ENCODE measurements around the gene ELAPOR1. TPM values are rescaled to one million over a fixed set of nuclear protein-coding genes. Genes with fewer than 3 reads are reported as not detected.

The ELAPOR1 gene
- total RNA-seq, 3 donors from 2014 or later (not counting 1 experiment from before 2014, with no cell fraction given) = 6.2 to 8.3 (median 6.3) TPM

DNA sequence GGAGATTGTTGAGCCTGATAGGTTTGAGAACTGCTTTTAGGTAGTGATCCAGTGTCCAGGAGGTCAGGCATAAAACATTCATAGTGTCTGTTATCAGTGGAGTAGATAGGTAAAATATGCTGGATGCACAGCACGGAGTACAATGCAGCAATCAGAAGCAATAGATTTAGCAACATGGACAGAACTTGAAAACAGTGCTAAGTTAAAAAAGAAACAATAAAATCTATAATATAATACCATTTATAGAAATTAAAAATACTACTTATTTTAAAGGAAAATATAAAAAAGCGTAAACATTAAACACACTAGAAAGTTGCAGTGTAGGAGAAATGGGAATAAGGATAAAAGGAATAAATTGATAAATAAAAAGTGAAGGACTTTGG lies 34.7 kb upstream of the ELAPOR1 start:
- peaks cover 5 to 6% of the 10 kb centered on the region in 2 donors for H3K27me3 Mint-ChIP-seq (ENCODE audit: low read depth in 2 of 2)
- DNase-seq = no peak
- peaks cover 19% of the 10 kb centered on the region in 2 donors for H3K4me1 Mint-ChIP-seq
- no peak for ATAC-seq
- Histone ChIP-seq H3K9me3 (ENCODE audit: control insufficient read depth, insufficient read depth, low read length) (no peaks in the 10 kb centered on the region), H3K36me3 (ENCODE audit: control insufficient read depth, insufficient read depth, low read length) (no peaks in the 10 kb centered on the region), H3K27me3 (ENCODE audit: control insufficient read depth, insufficient read depth, low read length) (no peaks in the 10 kb centered on the region), H3K27ac (ENCODE audit: low read length) (no peak overlapping the region), H3K4me1 (ENCODE audit: control insufficient read depth, insufficient read depth, low read length) (peaks cover 8% of the 10 kb centered on the region), H3K4me3 (ENCODE audit: low read length) (no peak overlapping the region)
- H3K27ac Mint-ChIP-seq = no peak overlapping the region
- no peak overlapping the region for H3K4me3 Mint-ChIP-seq
- WGBS (ENCODE audit: insufficient coverage) = 100% methylated on average over 1 of the region's 2 CpGs
- intact Hi-C loops (cut with micrococcal nuclease) = no loop called here
- no peaks in the 10 kb centered on the region for H3K36me3 Mint-ChIP-seq
- no peaks in the 10 kb centered on the region for H3K9me3 Mint-ChIP-seq
- TF ChIP-seq, protein P1, sequence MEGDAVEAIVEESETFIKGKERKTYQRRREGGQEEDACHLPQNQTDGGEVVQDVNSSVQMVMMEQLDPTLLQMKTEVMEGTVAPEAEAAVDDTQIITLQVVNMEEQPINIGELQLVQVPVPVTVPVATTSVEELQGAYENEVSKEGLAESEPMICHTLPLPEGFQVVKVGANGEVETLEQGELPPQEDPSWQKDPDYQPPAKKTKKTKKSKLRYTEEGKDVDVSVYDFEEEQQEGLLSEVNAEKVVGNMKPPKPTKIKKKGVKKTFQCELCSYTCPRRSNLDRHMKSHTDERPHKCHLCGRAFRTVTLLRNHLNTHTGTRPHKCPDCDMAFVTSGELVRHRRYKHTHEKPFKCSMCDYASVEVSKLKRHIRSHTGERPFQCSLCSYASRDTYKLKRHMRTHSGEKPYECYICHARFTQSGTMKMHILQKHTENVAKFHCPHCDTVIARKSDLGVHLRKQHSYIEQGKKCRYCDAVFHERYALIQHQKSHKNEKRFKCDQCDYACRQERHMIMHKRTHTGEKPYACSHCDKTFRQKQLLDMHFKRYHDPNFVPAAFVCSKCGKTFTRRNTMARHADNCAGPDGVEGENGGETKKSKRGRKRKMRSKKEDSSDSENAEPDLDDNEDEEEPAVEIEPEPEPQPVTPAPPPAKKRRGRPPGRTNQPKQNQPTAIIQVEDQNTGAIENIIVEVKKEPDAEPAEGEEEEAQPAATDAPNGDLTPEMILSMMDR (IDR thresholded peaks at IDR 0.05) = no peak

DNA sequence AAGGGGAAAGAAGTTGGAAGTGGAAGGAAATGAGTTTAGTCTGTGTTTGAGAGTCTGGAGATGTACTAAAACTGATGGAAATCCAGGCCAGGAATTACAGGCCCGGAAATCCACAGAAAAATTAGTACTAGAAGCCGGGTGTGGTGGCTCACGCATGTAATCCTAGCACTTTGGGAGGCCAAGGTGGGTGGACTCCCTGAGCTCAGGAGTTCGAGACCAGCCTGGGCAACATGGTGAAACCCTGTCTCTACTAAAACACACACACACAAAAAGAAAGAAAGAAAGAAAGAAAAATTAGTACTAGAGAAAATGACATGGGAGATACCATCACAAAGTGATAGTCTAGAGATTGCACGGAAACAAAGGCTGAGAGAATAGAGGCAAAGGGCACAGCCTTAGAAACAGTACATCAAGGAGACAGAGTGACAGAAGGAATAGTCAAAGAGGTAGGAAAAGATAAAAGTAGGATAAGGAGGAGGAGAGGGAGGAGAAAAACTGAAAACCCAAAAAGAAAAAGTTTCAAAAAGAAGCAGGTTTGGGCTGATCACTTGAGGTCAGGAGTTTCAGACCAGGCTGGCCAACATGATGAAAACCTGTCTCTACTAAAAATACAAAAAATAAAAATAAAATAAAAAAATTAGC lies 33.4 kb upstream of the ELAPOR1 start:
- no peaks in the 10 kb centered on the region for H3K9me3 Mint-ChIP-seq
- no peak overlapping the region for H3K27ac ChIP-seq (ENCODE audit: low read length)

DNA sequence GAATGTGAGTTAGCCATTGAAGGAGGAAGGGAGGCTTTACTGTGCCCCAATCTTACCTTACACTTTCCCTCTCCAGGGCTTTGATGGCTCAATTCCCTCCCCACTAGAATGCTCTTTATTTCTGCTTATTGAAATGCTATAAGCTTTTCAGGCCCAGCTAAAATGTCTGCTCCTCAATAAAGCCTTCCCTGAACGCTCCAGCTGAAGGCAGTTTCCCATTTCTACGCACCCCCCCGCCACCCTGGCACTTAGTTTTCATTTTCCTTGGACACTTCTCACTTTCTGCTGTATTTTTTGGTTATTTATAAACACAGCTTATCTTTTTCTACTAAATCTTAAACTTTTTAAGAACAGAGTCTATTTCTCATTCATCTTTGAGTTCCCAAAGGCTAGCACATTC lies 30.4 kb upstream of the ELAPOR1 start:
- no peaks in the 10 kb centered on the region for H3K9me3 Mint-ChIP-seq
- H3K4me3 Mint-ChIP-seq = no peak overlapping the region
- H3K4me3 ChIP-seq (ENCODE audit: low read length) = no peak overlapping the region
- intact Hi-C loops (cut with micrococcal nuclease) = no loop called here
- 95% methylated on average over 3 of the region's 3 CpGs for WGBS (ENCODE audit: insufficient coverage)
- H3K27ac Mint-ChIP-seq = no peak overlapping the region
- DNase-seq (no peak), ATAC-seq (no peak)
- no peak overlapping the region for H3K27ac ChIP-seq (ENCODE audit: low read length)
- H3K9me3 ChIP-seq (ENCODE audit: control insufficient read depth, insufficient read depth, low read length) = no peaks in the 10 kb centered on the region
- H3K36me3 Mint-ChIP-seq = no peaks in the 10 kb centered on the region
- TF ChIP-seq, protein P1 (IDR thresholded peaks at IDR 0.05) = no peak
- no peaks in the 10 kb centered on the region for H3K27me3 ChIP-seq (ENCODE audit: control insufficient read depth, insufficient read depth, low read length)
- no peaks in the 10 kb centered on the region for H3K36me3 ChIP-seq (ENCODE audit: control insufficient read depth, insufficient read depth, low read length)
- H3K4me1 Mint-ChIP-seq = no peaks in the 10 kb centered on the region
- peaks cover 5 to 6% of the 10 kb centered on the region in 2 donors for H3K27me3 Mint-ChIP-seq (ENCODE audit: low read depth in 2 of 2)
- H3K4me1 ChIP-seq (ENCODE audit: control insufficient read depth, insufficient read depth, low read length) = no peaks in the 10 kb centered on the region

More for the DNA sequence above, 33.4 kb upstream of the ELAPOR1 start:
- Histone ChIP-seq H3K36me3 (ENCODE audit: control insufficient read depth, insufficient read depth, low read length) (no peaks in the 10 kb centered on the region), H3K4me3 (ENCODE audit: low read length) (no peak overlapping the region), H3K4me1 (ENCODE audit: control insufficient read depth, insufficient read depth, low read length) (peaks cover 8% of the 10 kb centered on the region), H3K9me3 (ENCODE audit: control insufficient read depth, insufficient read depth, low read length) (no peaks in the 10 kb centered on the region), H3K27me3 (ENCODE audit: control insufficient read depth, insufficient read depth, low read length) (no peaks in the 10 kb centered on the region)
- Mint-ChIP-seq H3K27ac (no peak overlapping the region), H3K4me3 (no peak overlapping the region), H3K36me3 (no peaks in the 10 kb centered on the region), H3K4me1 (peaks cover 6 to 7% of the 10 kb centered on the region in 2 donors), H3K27me3 (ENCODE audit: low read depth in 2 of 2) (peaks cover 5 to 6% of the 10 kb centered on the region in 2 donors)
- 100% methylated on average over 4 of the region's 5 CpGs for WGBS (ENCODE audit: insufficient coverage)
- TF ChIP-seq, protein P1 (IDR thresholded peaks at IDR 0.05) = no peak
- ATAC-seq (no peak), DNase-seq (no peak)
- intact Hi-C loops (cut with micrococcal nuclease) = no loop called here

DNA sequence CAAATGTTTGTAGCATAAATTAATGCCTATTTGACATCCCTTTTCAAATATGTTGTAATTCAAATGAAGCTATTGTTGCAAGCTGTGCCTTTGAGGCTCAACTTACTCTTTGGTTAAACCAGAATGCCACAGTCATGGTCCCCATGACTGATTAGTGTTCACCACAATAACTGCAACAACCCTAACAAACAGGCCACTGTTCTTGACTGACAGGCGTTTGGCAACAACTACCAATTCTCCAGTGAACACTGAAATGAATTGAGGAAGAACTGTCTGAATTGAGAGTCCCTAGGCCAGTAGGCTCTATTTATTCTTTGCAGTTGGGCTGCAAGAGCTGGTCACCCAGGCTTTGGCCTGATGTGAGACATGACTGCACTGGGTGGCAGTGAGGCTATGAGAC lies 30.0 kb upstream of the ELAPOR1 start:
- WGBS (ENCODE audit: insufficient coverage) = 33% methylated on average over 1 of the region's 1 CpG
- Histone ChIP-seq H3K27me3 (ENCODE audit: control insufficient read depth, insufficient read depth, low read length) (no peaks in the 10 kb centered on the region), H3K4me3 (ENCODE audit: low read length) (no peak overlapping the region), H3K4me1 (ENCODE audit: control insufficient read depth, insufficient read depth, low read length) (no peaks in the 10 kb centered on the region), H3K27ac (ENCODE audit: low read length) (no peak overlapping the region), H3K9me3 (ENCODE audit: control insufficient read depth, insufficient read depth, low read length) (no peaks in the 10 kb centered on the region), H3K36me3 (ENCODE audit: control insufficient read depth, insufficient read depth, low read length) (no peaks in the 10 kb centered on the region)
- ATAC-seq (no peak), DNase-seq (no peak)
- H3K27ac Mint-ChIP-seq = no peak overlapping the region
- H3K4me1 Mint-ChIP-seq = no peaks in the 10 kb centered on the region
- H3K4me3 Mint-ChIP-seq = no peak overlapping the region
- TF ChIP-seq, protein P1 (IDR thresholded peaks at IDR 0.05) = no peak
- no peaks in the 10 kb centered on the region for H3K36me3 Mint-ChIP-seq
- no peaks in the 10 kb centered on the region for H3K9me3 Mint-ChIP-seq
- peaks cover 5 to 6% of the 10 kb centered on the region in 2 donors for H3K27me3 Mint-ChIP-seq (ENCODE audit: low read depth in 2 of 2)
- intact Hi-C loops (cut with micrococcal nuclease) = no loop called here
